Left ventricle myocardium inferior (tissue), 1 donor: ENCODE data around the gene ZNF423. TPM values are rescaled to one million over a fixed set of nuclear protein-coding genes. Genes with fewer than 3 reads are reported as not detected.

Experiments used
- DNase-seq: peaks from one replicate; pipeline ENCODE4 v3.0.0-alpha.2; 2020
- H3K27ac ChIP-seq: fragments of 200-600 bp; replicated peaks from 2 replicates; pipeline ENCODE4 v1.8.0; 2021
- H3K27me3 ChIP-seq: fragments of 200-600 bp; 2 replicates; pipeline ENCODE4 v1.8.0; 2021; ENCODE audit warnings: low read depth
- H3K36me3 ChIP-seq: fragments of 200-600 bp; 2 replicates; pipeline ENCODE4 v1.8.0; 2021
- H3K4me1 ChIP-seq: fragments of 200-600 bp; 2 replicates; pipeline ENCODE4 v1.8.0; 2021
- H3K4me3 ChIP-seq: fragments of 200-600 bp; 2 replicates; pipeline ENCODE4 v1.8.0; 2021; ENCODE audit warnings: mild to moderate bottlenecking, moderate library complexity
- H3K9me3 ChIP-seq: fragments of 200-600 bp; replicated peaks from 2 replicates; pipeline ENCODE4 v1.8.0; 2021
- intact Hi-C: fragments of 100-400 bp; cut with micrococcal nuclease; formaldehyde crosslinking; loops from one replicate; pipeline ENCODE4 v1.11.0; 2022
- total RNA-seq: library from RNA; stranded (reverse); fragmentation: NEBNext Ultra II Directional; extraction: Animal tissue kit (Norgen Biotek cat#: 25700); gene quantifications from one replicate; pipeline ENCODE4 v1.2.1, GENCODE V29; 2021
- TF ChIP-seq, protein P1 (sequence below): fragments of 200-600 bp; IDR thresholded peaks from 2 replicates; pipeline ENCODE4 v1.8.0; 2021; ENCODE audit warnings: antibody characterized with exemption, mild to moderate bottlenecking, borderline replicate concordance
- donor health status: DM: no; HTN: yes; CAD: no; lungs with severe emphysema.

Gene ZNF423
- total RNA-seq, 1 donor from 2014 or later = 8.6 TPM

DNA sequence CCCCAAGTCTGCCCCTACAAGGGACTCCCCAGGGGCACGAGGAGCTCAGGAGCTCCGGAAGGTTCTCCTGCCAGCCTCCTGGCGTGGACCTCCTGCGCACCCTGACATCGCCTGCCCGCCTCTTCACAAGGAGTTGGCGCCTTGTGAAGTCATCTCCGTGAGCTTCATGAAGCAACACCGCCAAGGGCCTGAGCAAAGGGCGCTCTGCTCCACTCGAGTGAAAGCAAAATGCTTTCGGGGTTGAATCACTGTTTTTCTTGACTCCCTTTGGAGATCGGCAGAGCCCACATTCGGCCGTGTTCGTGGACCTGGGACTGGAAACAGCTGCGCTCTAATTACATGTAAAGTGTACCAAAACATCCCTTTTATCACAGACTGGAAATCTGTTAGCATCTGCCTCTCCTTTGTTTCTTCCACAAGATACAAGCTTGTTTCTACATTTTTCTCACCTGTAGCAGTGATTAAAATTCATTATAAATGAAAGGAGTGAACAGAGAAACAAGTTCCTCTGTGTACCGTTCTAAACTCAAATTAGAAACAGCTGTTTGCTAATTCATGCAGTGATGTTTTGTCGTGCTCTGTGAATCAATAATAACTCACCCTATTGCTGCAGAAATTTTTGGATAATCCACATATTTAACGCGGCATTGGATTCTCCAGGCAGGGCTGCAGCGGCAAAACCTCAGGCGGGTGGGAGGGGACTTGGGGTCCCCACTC, 203.3 kb downstream of the ZNF423 start:
- peak; percentile 67 for DNase-seq
- Histone ChIP-seq H3K4me1 (peaks cover 4% of the 10 kb centered on the region), H3K27ac (peak overlapping the region; percentile 71), H3K9me3 (peaks cover 17% of the 10 kb centered on the region), H3K4me3 (no peak overlapping the region), H3K36me3 (peaks cover 6% of the 10 kb centered on the region), H3K27me3 (peaks cover 7% of the 10 kb centered on the region)
- TF ChIP-seq, protein P1, sequence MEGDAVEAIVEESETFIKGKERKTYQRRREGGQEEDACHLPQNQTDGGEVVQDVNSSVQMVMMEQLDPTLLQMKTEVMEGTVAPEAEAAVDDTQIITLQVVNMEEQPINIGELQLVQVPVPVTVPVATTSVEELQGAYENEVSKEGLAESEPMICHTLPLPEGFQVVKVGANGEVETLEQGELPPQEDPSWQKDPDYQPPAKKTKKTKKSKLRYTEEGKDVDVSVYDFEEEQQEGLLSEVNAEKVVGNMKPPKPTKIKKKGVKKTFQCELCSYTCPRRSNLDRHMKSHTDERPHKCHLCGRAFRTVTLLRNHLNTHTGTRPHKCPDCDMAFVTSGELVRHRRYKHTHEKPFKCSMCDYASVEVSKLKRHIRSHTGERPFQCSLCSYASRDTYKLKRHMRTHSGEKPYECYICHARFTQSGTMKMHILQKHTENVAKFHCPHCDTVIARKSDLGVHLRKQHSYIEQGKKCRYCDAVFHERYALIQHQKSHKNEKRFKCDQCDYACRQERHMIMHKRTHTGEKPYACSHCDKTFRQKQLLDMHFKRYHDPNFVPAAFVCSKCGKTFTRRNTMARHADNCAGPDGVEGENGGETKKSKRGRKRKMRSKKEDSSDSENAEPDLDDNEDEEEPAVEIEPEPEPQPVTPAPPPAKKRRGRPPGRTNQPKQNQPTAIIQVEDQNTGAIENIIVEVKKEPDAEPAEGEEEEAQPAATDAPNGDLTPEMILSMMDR = no peak
- intact Hi-C loops = no loop called here

- Histone ChIP-seq H3K4me3 (no peak overlapping the region), H3K36me3 (peaks cover 10% of the 10 kb centered on the region), H3K27ac (peak overlapping the region; percentile 71), H3K27me3 (peaks cover 7% of the 10 kb centered on the region), H3K4me1 (peaks cover 4% of the 10 kb centered on the region), H3K9me3 (peaks cover 24% of the 10 kb centered on the region)
- peak; percentile 16 for DNase-seq
- intact Hi-C loops = no loop called here
- TF ChIP-seq, protein P1 = no peak
Observed at GRCh38 chr16:49651996-49652395, 203.9 kb downstream of the ZNF423 start.

DNA sequence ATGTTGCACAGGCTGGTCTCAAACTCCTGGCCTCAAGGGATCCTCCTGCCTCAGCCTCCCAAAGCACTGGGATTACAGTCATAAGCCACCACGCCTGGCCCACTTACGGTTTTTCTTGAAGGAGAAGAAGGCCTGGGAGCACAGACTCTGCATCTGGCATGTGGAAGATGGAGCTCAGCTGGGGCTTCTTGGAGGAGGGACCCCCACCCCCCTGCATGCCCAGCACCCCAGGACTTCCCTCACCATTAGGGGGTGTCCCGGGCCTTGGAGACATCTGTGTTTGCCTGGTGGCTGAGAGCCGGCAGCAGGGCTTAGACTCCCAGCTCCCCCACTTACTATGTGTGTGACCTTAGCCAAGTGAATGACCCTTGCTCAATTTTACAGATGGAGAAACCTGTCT, 204.7 kb downstream of the ZNF423 start:
- TF ChIP-seq, protein P1 = no peak
- peaks cover 10% of the 10 kb centered on the region for H3K36me3 ChIP-seq
- peaks cover 26% of the 10 kb centered on the region for H3K9me3 ChIP-seq
- peak; percentile 6 for DNase-seq
- H3K27ac ChIP-seq = no peak overlapping the region
- intact Hi-C loops = no loop called here
- peaks cover 4% of the 10 kb centered on the region for H3K4me1 ChIP-seq
- no peak overlapping the region for H3K4me3 ChIP-seq
- peaks cover 7% of the 10 kb centered on the region for H3K27me3 ChIP-seq

GRCh38 chr16:49650603-49651002, 205.3 kb downstream of the ZNF423 start:
- H3K27me3 ChIP-seq = peaks cover 7% of the 10 kb centered on the region
- no peak overlapping the region for H3K4me3 ChIP-seq
- intact Hi-C loops = no loop called here
- peaks cover 4% of the 10 kb centered on the region for H3K4me1 ChIP-seq
- TF ChIP-seq, protein P1 = no peak
- no peak for DNase-seq
- peaks cover 32% of the 10 kb centered on the region for H3K9me3 ChIP-seq
- no peak overlapping the region for H3K27ac ChIP-seq
- H3K36me3 ChIP-seq = peaks cover 10% of the 10 kb centered on the region

DNA sequence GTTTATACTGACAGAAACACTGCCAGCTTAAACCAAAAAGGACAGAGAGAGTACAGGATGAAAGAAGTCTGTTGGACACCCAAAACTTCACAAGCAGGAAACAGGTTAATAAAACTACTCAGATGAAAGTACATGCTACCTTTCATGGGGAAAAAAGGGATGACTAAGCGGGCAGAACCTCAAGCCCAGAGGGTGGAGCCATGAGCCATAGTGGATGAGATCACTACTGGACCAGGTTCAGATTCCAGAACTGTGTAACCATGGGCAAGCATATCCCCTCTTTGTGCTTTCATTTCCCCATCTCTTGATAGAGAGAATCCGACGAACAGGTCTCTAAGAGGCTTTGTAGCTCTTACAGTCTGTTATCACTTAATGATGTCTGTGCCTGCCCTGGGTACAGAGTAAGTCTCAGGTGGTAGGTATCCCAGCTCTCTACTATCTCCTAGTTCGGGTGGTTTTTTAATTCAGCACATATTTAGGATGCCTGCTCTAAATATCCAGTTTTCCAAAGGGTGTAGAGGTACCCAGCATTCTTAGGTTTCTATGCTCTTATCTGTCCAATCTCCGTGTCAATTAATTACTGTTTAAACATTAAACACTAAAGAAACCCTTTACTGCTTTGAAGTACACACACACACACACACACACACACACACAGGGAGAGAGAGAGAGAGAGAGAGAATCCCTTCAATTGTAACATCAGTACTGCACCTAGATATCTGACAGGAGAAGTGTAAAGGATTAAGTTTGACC, 206.7 kb downstream of the ZNF423 start:
- no peak overlapping the region for H3K27ac ChIP-seq
- H3K4me1 ChIP-seq = peaks cover 4% of the 10 kb centered on the region
- TF ChIP-seq, protein P1 = no peak
- intact Hi-C loops = no loop called here
- peaks cover 4% of the 10 kb centered on the region for H3K27me3 ChIP-seq
- H3K36me3 ChIP-seq = peaks cover 14% of the 10 kb centered on the region
- no peak for DNase-seq
- no peak overlapping the region for H3K4me3 ChIP-seq
- H3K9me3 ChIP-seq = peaks cover 37% of the 10 kb centered on the region
